DMS53 treated with DMSO at 0.1 percent for 48 hours (cell line): Measurements from ENCODE around the gene TTC1.
A peak's percentile ranks its signal among the peaks of the same experiment; 100 is the strongest.

Experiments used
- DNase-seq: peaks from one replicate; lab custom pipeline; 2025; ENCODE audit not compliant: unreplicated experiment; lab: John Stamatoyannopoulos, UW

The TTC1 gene

DNA sequence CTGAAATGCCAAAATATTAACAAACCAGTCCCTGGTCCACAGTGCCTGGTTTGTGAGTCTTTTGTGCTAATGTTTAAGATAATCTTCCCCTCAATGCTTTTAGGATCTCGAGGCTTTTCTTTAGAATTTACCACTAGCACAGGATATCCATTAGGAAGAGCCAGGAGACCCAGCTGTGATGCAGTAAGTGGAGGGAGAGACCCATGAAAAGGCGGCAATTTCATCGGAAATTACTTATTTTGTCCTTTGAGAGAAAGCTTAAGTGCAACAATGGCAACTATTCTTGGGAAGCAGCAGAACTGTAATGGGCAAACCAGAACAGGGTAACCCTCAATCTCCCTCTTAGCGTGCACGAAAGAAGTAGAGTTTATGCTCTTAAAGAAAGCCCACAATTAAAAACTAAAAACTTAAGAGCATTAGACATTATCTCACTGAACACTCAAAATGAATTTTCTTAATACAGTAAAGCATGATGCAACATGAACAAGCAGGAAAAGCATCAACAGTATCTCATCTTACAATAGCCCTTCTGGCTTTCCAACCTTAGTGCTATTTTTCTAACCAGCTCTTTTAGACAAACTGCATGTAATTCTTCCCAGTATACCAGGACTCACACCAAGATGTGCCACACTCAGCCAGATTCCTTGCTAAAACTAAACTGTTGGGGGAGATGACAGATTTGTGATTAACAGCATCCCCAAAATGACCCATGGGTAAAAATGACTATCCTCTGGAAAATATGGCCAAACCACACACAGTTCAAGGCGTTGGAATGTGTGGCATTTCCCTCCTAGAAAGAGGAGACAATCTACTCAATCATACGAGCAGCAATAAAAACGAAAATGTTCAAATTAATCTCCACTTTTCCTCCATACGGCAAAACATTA, 73.9 kb downstream of the TTC1 start:
- no peak for DNase-seq

DNA sequence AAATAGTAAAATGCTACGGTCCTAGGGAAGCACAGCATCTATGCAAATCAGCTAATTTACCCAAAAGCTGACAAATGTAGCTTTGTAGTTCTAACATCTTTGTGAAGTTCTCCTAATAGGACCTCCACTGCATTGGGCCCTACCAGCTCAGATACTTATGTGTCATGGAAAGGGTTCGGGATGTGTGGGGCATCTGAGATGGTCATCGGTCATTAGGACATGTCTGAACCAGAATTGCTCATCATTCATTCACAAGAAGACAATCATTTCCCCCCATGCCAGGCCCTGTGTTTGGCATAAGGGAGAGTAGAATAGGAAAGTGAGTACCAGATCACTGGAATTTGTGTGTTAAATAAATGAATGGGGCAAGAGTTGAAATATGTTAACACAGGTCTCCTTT, 74.6 kb downstream of the TTC1 start:
- no peak for DNase-seq

DNA sequence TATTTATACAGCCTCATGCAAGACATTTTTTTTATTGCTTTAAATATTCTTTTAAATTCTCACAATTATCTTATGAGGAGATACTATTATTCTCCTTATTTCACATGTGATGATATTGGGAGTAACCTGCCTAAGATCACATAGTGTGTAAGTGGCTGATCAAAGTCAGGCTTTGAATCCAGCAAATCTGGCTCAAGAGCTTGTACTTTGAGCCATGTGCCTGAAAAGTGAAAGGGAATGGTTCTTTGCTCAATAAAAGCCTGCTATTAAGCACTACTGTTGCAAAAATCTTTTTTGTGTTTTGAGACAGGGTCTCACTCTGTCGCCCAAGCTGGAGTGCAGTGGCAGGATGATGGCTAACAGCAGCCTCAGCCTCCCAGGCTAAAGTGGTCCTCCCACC, 75.2 kb downstream of the TTC1 start:
- no peak for DNase-seq

DNA sequence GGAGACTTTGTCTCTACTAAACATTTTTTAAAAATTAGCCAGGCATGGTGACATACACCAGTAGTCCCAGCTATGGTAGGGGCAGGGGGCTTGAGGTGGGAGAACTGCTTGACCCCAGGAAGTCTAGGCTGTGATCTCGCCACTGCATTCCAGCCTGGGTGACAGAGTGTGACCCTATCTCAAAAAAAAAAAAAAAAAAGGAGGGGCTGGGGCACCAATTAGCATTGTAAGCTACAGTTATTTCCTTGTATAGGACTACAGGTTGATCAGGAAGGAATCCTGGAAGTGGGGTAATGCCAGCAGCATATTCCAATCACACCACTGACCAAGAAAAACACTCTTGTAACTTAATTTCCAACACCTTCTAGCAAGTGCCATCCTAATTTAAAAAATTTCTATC, 78.3 kb downstream of the TTC1 start:
- no peak for DNase-seq

DNA sequence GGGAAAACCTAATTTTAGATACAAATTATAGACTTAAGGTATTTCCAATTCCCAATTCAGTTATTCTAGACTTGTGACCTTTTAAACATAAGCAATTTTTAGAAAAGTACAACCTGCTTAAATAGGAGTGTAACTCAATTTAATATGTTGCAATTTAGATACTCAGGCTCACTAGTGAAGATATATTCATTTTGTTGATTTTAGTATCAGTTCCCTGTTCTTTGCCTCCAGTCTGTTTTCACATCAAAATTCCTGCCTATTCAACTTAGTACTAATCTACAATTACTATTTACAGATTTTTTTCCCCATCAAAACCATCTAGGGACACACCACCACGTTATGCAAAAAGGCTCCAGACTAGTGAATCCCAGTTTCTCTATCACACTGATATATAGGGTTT, 79.9 kb downstream of the TTC1 start:
- no peak for DNase-seq

DNA sequence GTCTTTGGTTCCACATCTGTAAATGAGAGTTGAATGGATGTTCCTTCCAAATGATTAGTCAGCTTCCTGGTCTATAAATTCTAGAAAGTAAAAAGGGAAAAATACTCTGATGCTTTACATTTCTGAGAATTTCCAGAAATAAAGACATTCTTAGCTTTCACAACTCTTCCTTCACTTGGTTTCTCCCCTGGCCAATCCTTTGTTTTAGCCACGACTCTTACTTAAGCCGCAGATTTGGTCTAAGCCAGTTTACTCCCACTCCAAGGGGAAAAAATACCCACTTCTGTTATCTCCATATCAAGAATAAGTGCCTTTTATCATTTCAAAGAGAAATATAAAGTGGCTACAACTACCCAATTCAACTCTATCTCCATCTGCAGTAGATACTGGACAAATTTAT, 80.6 kb downstream of the TTC1 start:
- no peak for DNase-seq

DNA sequence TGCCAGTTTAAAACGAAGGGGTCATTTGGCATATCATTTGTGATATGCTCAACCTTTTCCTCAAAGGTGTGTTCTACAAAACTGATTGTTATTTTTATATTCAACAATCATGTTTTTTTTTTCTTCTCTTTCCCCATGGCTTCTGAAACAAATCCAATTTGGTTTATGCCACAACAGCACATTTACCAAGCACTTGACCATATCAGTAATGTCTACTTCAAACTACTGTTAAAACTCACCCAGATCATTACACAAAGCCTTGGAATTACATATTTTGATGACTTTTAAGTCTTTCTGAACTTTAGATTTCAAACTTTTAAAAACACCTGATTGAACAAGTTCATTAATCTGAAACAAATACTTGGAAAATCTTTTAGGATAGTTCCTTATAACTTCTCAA, 81.1 kb downstream of the TTC1 start:
- no peak for DNase-seq

DNA sequence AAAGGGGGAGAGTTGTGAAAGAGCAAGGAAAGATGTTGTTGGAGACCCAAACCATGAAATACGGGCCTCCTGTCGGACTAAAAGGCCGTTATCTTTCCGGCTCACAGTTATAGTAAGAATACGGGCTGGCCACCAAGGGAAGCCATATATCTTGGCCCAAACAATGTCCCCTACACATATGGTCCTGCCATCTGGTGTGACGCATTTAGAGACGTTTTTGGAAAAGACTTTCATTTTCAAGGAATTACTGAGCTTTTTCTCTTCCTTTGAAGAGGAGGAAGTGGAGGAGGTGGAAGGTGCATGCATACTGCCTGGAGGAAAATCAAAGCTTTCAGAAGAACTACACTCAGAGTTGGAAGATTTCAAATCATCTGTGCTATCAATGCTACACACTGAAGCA, 83.6 kb downstream of the TTC1 start:
- DNase-seq, result no peak

DNA sequence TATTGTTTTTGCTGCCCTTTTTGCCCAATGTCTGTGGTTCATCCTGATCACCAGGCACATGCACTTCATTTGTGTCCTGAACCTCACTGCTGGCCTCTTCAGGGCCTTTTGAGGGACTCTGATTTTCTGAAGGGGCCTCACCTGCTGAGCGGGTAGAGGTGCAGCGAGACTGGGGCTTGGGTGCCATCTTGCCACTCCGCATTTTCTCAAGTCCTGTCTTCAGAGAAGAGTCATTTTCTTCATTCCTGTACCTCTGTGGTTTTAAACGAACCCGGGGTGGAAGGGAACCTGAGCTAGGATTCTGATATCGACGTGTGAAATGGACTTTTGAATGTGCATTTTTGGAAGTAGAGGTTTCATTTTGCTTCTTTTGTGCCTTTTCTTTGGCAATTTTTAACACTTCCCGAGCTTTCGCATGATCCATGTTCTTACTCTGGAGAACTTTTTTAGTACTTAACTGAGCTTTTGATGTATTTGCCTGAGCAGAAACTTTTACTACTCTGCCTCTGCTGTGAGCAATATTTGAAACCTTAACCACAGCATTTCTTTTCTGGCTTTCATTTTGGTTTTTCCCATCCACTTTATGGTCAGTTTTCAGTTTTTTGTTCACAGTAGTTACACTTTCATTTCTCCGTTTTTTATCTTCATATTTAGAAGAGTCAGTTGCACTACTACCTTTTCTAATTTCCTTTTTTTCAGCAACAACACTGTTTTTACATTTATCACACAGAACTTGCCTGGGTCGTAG, 84.2 kb downstream of the TTC1 start:
- DNase-seq, result no peak

DNA sequence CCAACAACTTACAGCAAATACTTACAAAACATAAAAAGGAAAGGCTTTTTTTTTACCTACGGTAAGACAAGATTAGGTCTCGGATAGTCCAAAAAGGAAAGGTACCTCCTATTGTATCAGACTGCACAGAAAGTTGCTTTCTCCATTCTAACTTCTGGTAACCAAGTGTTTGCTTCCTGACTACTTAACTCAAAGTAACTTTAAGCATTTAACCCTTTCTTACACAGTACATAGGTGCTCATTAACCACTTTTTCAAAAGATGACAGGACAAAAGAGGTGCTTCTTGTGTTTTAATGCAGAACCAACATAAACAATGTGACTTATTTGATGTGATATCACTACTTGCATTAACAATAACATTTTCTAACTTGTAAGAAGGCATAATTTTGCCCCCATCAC, 87.2 kb downstream of the TTC1 start:
- no peak for DNase-seq

DNA sequence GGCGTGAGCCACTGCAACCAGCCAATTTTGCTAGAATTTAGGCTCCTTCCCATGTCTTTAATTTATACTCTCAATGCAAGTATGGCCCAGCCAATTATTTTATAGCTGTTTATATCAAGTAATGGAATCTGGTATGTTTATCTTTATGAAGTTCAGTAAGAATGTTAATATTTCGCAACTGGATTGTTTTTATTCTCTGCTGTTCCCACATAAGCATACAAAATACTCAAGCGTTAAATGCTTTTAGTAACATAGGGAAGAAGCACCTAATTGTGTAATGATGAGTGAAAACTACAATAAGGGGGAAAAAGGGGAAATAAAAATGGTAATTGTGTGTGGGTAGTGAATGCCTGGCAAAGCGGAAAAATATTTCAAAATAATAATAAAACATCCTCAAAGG, 89.1 kb downstream of the TTC1 start:
- DNase-seq, result no peak

DNA sequence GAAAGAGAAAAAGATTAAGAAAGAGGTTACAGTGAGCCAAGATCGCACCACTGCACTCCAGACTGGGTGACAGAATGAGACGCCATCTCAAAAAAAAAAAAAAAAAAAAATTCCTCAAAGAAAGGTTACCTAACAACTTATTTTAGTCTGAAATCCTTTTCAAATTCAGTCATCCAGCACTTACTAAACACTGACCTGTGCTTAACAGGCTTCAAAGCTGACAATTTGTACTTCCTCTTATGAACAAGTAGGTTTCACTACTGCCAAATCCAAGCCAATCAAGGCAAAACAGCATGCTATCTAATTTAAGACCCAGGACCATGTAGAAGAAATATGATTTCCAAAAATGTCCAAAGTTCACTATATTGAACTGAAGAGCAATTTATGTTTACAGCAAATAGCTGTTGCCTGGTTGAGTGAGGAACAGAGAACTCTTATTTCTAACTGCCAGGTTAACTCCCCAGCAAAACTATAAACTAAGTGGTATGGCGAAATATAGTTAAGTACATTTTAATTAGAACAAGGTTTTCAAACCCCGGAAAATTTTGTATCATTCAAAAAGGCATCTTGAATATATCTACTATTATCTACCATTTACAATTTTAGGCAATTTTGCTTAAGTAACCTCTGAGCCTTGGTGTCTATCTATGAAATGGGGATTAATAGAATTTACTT, 96.9 kb downstream of the TTC1 start:
- DNase-seq, result peak; percentile 75

DNA sequence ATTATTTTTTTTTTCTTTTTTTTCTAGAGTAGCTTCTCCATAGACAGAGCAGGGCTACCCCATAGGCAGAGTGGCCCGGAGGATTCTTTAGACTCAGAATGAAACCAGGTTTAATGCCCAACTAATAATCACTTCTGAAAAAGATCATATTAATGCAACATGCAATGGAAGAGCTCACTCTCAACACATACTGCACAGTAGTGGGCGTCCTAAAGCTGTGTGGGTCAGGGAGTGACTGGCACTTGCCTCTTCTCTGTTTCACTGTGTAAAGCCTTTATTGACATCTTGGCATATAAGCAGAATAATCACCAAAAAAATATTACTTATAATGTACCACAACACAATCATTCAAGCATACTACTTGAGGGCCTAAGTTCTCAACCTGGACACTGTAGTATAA, 99.2 kb downstream of the TTC1 start:
- no peak for DNase-seq
